NCI-H1092 (cell line): ENCODE data around the gene PDLIM7.

Experiments
- DNase-seq: peaks from one replicate; lab custom pipeline; 2025; lab: John Stamatoyannopoulos, UW

The PDLIM7 gene

GRCh38 chr5:177505075-177505474 lies 7.7 kb upstream of the PDLIM7 start:
- DNase-seq: no peak

- no peak for DNase-seq
Measured at GRCh38 chr5:177504086-177505056, 7.0 kb upstream of the PDLIM7 start.

GRCh38 chr5:177503351-177504085 lies 6.1 kb upstream of the PDLIM7 start:
- DNase-seq: no peak

- no peak for DNase-seq
Measured at GRCh38 chr5:177502886-177503285, 5.5 kb upstream of the PDLIM7 start.

- DNase-seq: no peak
Measured at GRCh38 chr5:177501874-177502678, 4.7 kb upstream of the PDLIM7 start.

GRCh38 chr5:177500685-177501522 lies 3.5 kb upstream of the PDLIM7 start:
- DNase-seq: peak; percentile 56

- DNase-seq: no peak
Measured at GRCh38 chr5:177499842-177500241, 2.4 kb upstream of the PDLIM7 start.

GRCh38 chr5:177498013-177498787 lies 796 bp upstream of the PDLIM7 start:
- DNase-seq: no peak

GRCh38 chr5:177496727-177497291 lies 595 bp downstream of the PDLIM7 start:
- peak; percentile 38 for DNase-seq

GRCh38 chr5:177496070-177496726 lies 1.2 kb downstream of the PDLIM7 start:
- DNase-seq: no peak

GRCh38 chr5:177495243-177496060 lies 2.0 kb downstream of the PDLIM7 start:
- no peak for DNase-seq

- no peak for DNase-seq
Measured at GRCh38 chr5:177494346-177495195, 2.8 kb downstream of the PDLIM7 start.

GRCh38 chr5:177493795-177494345 lies 3.5 kb downstream of the PDLIM7 start:
- DNase-seq: no peak

- DNase-seq: no peak
Measured at GRCh38 chr5:177492841-177493240, 4.6 kb downstream of the PDLIM7 start.

- no peak for DNase-seq
Measured at GRCh38 chr5:177491983-177492746, 5.2 kb downstream of the PDLIM7 start.

GRCh38 chr5:177491429-177491945 lies 5.9 kb downstream of the PDLIM7 start:
- no peak for DNase-seq
